Esophagus muscularis mucosa (tissue), 4 donors: Measurements from ENCODE around the gene RMRP.

ENCODE experiments used
- EP300 ChIP-seq: sonication (generic); formaldehyde crosslinking; IDR thresholded peaks from one replicate; pipeline ENCODE4 v1.6.1; 2017; ENCODE audit warnings: antibody characterized with exemption
- POLR2AphosphoS5 ChIP-seq, 2 donors: sonication (generic); formaldehyde crosslinking; IDR thresholded peaks; one replicate each; pipeline ENCODE4 v1.6.1; 2017; ENCODE audit warnings: antibody characterized with exemption in 2 of 2
- TF ChIP-seq, protein P1 (sequence below), 3 experiments: fragments of 200-600 bp in 2 of 3; fragments of 450-650 bp in 1 of 3; sonication (generic) in 2 of 3; IDR thresholded peaks; one replicate each; pipeline ENCODE4 v1.5.1; 2017 to 2019; ENCODE audit warnings: antibody characterized with exemption in 3 of 3, mild to moderate bottlenecking in 2 of 3, moderate library complexity in 1 of 3

GRCh38 chr9:35690294-35690613 lies 32.4 kb upstream of the RMRP start:
- TF ChIP-seq, protein P1, sequence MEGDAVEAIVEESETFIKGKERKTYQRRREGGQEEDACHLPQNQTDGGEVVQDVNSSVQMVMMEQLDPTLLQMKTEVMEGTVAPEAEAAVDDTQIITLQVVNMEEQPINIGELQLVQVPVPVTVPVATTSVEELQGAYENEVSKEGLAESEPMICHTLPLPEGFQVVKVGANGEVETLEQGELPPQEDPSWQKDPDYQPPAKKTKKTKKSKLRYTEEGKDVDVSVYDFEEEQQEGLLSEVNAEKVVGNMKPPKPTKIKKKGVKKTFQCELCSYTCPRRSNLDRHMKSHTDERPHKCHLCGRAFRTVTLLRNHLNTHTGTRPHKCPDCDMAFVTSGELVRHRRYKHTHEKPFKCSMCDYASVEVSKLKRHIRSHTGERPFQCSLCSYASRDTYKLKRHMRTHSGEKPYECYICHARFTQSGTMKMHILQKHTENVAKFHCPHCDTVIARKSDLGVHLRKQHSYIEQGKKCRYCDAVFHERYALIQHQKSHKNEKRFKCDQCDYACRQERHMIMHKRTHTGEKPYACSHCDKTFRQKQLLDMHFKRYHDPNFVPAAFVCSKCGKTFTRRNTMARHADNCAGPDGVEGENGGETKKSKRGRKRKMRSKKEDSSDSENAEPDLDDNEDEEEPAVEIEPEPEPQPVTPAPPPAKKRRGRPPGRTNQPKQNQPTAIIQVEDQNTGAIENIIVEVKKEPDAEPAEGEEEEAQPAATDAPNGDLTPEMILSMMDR (IDR thresholded peaks at IDR 0.05) = no peak
- no peak for TF ChIP-seq POLR2AphosphoS5 (IDR thresholded peaks at IDR 0.05)
- TF ChIP-seq EP300 = no peak
